ENCODE measurements around the gene RNF222.

DNA sequence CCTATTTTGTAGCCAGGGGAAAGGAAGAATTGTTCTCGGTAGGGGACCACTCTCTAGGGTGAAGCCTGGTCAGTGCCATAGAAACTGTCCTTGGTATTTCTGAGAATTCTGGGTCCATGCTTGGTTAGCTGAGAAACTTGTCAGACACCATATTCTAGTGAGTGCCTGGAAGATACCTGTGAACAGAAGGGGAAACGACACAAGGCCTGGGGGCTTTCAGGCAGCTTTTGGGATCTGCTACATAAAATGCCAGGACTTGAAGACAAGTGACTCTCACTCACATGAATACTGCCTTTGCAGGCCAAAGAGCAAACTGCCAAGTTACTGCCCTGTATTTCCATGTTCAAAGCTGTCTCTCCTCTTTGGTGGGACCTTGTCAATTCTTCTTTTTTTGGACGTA lies 39.7 kb downstream of the RNF222 start:
- TF ChIP-seq POLR2A (IDR thresholded peaks at IDR 0.05; ENCODE audit: low read length) = no peak
- no peak for TF ChIP-seq RFX5 (IDR thresholded peaks at IDR 0.05)
- TF ChIP-seq BHLHE40 (IDR thresholded peaks at IDR 0.05; ENCODE audit: low read depth, low read length) = no peak
- TF ChIP-seq HOXA7 (CRISPR knock-in tag; IDR thresholded peaks at IDR 0.05) = no peak
- TF ChIP-seq MAZ (IDR thresholded peaks at IDR 0.05; ENCODE audit: borderline replicate concordance, low read depth, low read length) = no peak
